ENCODE measurements around the gene KIRREL1.
"Not testable (repeated sequence)": the region's sequence is repeated elsewhere in the genome, so short reads cannot be mapped to it uniquely, and the experiment has no call there.

KIRREL1 gene

DNA sequence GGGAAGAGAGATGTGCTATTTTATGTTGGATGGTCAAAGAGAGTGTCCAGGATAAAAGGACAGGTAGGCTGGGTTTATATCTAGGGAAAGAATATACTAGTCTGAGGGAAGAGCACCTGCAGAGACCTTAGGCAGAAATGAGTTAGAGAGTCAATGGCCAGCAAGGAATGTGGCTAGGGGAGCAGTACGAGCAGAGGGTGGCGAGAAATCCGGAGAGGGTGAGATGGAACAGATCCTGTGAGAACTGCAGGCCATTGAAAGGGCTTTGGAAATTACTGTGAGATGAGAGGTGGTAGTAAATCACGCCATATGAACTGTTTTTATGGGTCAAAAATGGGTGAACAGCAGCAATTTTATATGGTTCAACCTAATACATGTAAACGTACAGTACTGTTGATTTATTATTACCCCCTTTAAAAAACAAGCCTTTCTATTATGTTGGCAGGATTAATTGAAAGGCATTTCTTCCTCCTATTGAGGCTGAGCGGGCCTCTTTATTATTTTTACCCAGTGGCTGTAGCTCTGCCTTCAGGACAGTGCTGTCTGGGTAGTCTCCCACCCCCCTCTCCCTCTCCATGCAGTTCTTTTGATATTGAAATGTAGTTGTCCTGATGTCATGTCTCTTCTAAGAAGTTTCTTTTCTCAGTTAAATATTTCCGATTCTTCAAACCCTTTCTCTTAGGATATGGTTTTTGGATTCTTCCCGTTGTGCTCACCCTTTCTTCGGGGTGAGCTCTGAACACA, 112.1 kb downstream of the KIRREL1 start:
- no peak for DNase-seq (ENCODE audit: low spot score)

DNA sequence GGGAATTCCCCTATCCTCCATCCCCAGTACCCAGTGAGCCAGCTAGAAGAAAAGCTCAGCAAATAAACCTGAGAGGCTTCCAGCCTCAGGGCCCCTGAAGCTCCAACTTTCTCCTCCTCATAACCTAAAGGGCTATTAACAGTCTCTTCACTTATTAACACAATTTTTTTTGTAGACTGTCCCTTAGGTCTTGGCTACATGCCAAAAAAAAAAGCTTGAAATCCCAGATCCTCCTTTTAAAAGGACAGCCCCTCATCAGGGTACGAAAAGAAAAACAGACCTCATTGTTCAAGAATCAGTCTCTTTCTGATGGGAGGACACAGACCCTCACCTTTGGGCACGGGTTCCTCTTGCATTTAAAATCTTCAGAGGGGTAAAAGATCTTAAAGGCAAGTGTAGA, 114.5 kb downstream of the KIRREL1 start:
- no peak for DNase-seq (ENCODE audit: low spot score)

GRCh38 chr1:158112994-158113758, 119.7 kb downstream of the KIRREL1 start:
- DNase-seq (ENCODE audit: low spot score), result peak; percentile 85

- DNase-seq (ENCODE audit: low spot score), result no peak
Measured at GRCh38 chr1:158113759-158114127, 120.3 kb downstream of the KIRREL1 start.

DNA sequence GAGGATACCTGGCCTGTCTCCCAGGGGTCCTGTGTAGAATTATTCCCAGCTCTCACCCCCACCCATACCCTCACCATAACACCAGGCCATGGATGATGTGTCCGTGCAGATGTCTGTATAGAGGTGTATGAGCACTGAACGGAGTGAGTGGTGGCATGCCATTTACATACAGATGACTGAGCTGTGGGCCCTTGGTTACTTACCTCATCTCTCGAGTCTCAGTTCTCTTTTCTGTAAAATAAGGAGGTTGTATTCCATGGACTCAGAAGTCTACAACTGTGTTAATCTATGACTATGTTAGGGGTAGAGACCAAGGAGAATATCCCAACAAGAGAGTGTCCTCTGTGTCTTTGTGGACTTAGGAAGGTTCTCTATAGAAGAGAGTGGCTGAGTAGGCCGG, 121.7 kb downstream of the KIRREL1 start:
- DNase-seq (ENCODE audit: low spot score), result no peak

DNA sequence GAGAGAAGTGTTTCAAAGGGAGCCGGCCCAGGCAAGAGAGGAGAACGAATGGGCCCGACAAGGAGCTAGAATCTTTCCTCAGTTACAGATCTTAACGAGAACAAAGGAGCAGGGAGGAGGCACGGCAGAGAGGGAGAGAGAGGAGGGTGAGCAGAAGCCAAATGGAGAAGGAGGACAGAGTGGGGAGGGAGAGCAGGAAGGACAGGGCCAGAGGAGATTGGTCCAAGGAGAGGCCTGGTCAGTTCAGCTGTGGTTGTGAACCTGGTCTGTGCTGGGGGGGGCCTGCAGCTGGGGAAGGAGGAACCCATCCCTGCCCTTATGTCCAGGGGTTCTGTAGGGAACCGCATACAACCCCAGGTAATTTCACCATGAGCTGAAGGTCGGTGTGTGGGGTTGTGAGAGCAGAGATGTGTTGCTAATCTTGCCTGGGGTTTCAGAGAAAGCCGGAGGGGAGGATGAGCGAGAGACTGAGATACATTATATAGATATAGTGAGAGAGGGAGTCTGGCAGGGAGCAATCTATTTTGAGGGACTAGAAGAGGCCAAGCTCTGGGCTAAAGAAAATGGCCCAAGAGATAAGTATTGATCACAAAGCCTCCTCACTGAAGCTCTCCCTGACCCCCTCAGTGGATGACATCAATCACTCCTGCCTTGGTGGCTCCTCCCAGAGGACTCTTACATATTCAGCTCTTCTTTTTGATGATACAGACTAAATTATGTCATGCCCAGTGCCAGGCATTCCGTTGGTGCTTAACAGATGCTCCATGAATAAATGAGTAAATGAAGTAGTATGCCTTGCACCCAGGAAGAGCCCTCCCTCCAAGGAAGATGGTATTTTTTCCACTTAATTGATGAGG, 123.1 kb downstream of the KIRREL1 start:
- no peak for DNase-seq (ENCODE audit: low spot score)

- DNase-seq (ENCODE audit: low spot score), result peak; percentile 75
Measured at GRCh38 chr1:158117854-158118704, 124.6 kb downstream of the KIRREL1 start.

- DNase-seq (ENCODE audit: low spot score), result no peak
Measured at GRCh38 chr1:158118713-158119402, 125.4 kb downstream of the KIRREL1 start.

DNA sequence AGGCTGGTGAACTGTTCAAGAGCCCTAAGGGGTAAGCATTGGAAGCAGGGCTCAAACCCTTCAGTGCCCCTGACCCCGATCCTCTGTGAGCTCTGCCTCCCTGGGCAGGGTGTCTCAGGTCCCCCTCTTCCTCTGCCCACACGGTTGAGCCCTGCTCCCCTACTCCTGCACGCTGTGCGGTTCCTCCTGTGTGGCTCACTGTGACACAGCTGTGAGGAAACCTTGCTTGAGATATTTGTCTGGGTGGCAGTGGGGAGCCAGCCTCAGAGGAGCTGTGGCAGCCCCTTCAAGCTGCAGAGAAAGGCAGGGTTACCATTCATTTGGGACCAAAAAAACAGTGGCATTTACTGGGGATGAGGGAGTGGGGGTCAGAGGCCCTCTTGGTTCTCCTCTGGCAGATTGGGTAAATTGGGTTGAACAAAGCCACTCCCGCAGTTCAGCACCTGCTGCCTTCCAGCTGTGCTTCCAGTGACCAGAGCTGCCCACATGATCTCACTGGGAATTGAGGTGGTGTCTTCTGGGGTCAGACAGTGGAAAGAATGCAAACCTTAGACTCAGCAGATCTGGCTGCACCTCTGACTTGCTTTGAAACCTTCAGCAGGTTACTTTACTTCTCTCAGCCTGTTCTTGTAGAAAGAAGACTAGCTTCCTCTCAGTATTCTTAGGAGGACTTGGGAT, 126.7 kb downstream of the KIRREL1 start:
- DNase-seq (ENCODE audit: low spot score), result no peak

- peak; percentile 41 for DNase-seq (ENCODE audit: low spot score)
Measured at GRCh38 chr1:158121604-158122254, 128.3 kb downstream of the KIRREL1 start.

GRCh38 chr1:158122833-158123388, 129.5 kb downstream of the KIRREL1 start:
- no peak for DNase-seq (ENCODE audit: low spot score)

DNA sequence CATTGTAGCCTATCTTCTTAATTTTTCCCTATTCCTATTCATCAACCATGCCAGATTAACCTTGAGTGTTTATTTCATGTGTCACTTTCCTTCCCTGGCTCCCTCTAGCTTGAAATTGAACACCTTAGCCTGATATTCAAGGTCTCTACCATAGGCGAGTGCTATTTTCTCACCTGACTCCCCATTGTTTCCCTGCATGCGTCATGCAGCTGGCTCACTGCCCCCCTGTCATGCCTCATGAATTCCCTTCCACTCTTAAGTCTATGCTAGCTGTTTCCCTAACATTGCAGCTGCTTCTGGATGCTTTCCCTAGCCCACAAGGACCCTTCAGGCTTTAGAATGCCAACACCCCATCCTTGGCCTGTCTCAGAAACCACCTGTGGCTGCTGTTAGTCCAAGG, 130.6 kb downstream of the KIRREL1 start:
- DNase-seq (ENCODE audit: low spot score), result no peak

GRCh38 chr1:158124999-158125398, 131.6 kb downstream of the KIRREL1 start:
- peak; percentile 92 for DNase-seq (ENCODE audit: low spot score)

DNA sequence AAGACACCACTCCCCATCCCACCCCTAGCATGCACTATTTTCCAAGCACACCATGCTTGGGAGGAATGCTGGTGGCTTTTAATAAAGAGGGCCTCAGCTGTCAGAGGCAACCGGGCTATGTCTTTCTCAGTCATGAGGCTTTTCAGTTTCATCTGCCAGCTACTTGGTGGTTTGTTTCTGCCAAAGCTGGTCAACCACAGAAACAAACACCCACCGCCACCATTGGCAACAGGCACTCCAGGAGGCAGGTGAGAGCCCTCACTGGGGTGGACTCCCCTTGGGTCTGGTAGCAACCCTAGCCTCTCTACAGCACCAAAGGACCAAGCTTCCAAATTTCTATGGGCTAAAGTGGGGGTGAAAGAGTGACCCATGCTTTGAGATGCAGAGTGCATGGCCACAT, 133.0 kb downstream of the KIRREL1 start:
- DNase-seq (ENCODE audit: low spot score), result no peak

- DNase-seq (ENCODE audit: low spot score), result not testable (repeated sequence)
Measured at GRCh38 chr1:158128531-158128930, 135.1 kb downstream of the KIRREL1 start.

DNA sequence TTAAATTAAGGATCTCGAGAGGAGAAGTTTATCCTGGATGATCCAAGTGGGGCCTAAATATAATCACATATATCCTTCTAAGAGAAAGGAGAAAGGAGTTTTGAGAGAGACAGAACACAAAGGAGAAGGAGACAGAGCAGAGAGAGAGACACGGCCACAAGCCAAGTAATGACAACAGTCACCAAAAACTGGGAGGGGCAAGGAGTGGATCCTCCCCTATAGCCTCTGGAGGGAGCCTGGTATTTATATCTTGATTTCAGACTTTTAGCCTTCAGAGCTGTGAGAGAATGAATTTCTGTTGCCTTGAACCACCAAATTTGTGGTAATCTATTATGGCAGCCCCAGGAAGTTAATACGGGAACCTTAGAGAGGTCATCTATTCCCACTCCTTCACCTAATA, 137.8 kb downstream of the KIRREL1 start:
- DNase-seq (ENCODE audit: low spot score), result no peak

DNA sequence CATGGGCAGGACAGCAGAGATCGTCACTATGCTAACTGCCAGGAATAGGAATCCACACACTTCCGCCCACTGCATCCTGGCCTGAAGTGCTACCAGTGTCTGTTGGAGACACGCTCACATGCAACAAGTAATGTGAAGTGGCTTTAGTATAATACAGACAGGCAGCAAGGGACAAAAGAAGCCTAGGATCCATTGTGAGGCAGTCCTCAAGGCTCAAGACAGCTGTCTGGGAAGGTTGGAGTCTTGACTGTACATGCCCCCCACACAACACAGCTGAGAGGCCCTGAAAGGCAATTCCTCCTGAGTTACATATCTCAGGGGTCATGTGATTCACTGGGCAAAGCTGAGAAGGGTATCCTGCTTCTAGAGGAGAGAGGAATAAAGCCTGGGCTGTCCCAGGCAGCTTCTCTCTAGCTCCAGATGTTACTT, 147.3 kb downstream of the KIRREL1 start:
- no peak for DNase-seq (ENCODE audit: low spot score)

- peak; percentile 32 for DNase-seq (ENCODE audit: low spot score)
Measured at GRCh38 chr1:158145173-158145719, 151.8 kb downstream of the KIRREL1 start.

- no peak for DNase-seq (ENCODE audit: low spot score)
Measured at GRCh38 chr1:158146165-158146564, 152.7 kb downstream of the KIRREL1 start.

Data from AG20443 (cell line).